WTC11 (cell line): ENCODE results near the gene PCTP. TPM values are rescaled to one million over a fixed set of nuclear protein-coding genes. Genes with fewer than 3 reads are reported as not detected.

Experiments used
- ATAC-seq: fragments of 200-7000 bp; cut with Tn5 transposase; 2 replicates; pipeline ENCODE4 v1.10.0; 2021; ENCODE audit warnings: mild to moderate bottlenecking, moderate library complexity
- CTCF ChIA-PET: fragments of 300-600 bp; sonication (Branson Sonifier 250); formaldehyde crosslinking; loops from one replicate; lab custom pipeline; 2021; ENCODE audit warnings: antibody characterized with exemption; lab: Charles Lee
- POLR2A ChIA-PET: fragments of 350-600 bp; sonication (Branson Sonifier 250); formaldehyde crosslinking; loops from one replicate; lab custom pipeline; 2021; ENCODE audit warnings: antibody characterized with exemption; lab: Charles Lee
- DNase-seq: peaks from one replicate; pipeline ENCODE4 v3.0.0; 2021; ENCODE audit warnings: low spot score
- H3K27ac Mint-ChIP-seq: 2 replicates; pipeline ENCODE4 v1.8.0; 2021; ENCODE audit warnings: mixed read lengths
- H3K27me3 Mint-ChIP-seq: 2 replicates; pipeline ENCODE4 v1.8.0; 2021; ENCODE audit warnings: low read depth, mild to moderate bottlenecking, moderate library complexity, mixed read lengths
- H3K36me3 Mint-ChIP-seq: 2 replicates; pipeline ENCODE4 v1.8.0; 2021; ENCODE audit warnings: mixed read lengths
- H3K4me1 Mint-ChIP-seq: 2 replicates; pipeline ENCODE4 v1.8.0; 2022; ENCODE audit warnings: mixed read lengths
- H3K4me3 Mint-ChIP-seq: 2 replicates; pipeline ENCODE4 v1.8.0; 2021; ENCODE audit warnings: mild to moderate bottlenecking, moderate library complexity, mixed read lengths
- H3K9me3 Mint-ChIP-seq: 2 replicates; pipeline ENCODE4 v1.8.0; 2021; ENCODE audit warnings: mixed read lengths
- AFF4 ChIP-seq: sonication (generic); formaldehyde crosslinking; IDR thresholded peaks from 2 replicates; pipeline ENCODE4 v1.8.1; 2023; ENCODE audit warnings: mild to moderate bottlenecking, missing genetic modification reagents, borderline replicate concordance
- CREM ChIP-seq: sonication (generic); formaldehyde crosslinking; IDR thresholded peaks from 2 replicates; pipeline ENCODE4 v1.8.1; 2022; ENCODE audit warnings: mild to moderate bottlenecking, missing genetic modification reagents, moderate library complexity
- EMX1 ChIP-seq: fragments of 250-450 bp; sonication (Bioruptor Pico); IDR thresholded peaks from 2 replicates; pipeline ENCODE4 v1.8.0; 2021; ENCODE audit warnings: mild to moderate bottlenecking
- ERG ChIP-seq: fragments of 250-450 bp; sonication (Bioruptor Pico); IDR thresholded peaks from 2 replicates; pipeline ENCODE4 v1.8.0; 2021; ENCODE audit warnings: mild to moderate bottlenecking
- ESRRA ChIP-seq: sonication (generic); formaldehyde crosslinking; IDR thresholded peaks from 2 replicates; pipeline ENCODE4 v1.8.1; 2022; ENCODE audit warnings: mild to moderate bottlenecking, missing genetic modification reagents, borderline replicate concordance
- ETV6 ChIP-seq: sonication (generic); formaldehyde crosslinking; IDR thresholded peaks from 2 replicates; pipeline ENCODE4 v1.8.1; 2022; ENCODE audit warnings: mild to moderate bottlenecking, missing genetic modification reagents
- FOXJ3 ChIP-seq: sonication (generic); formaldehyde crosslinking; IDR thresholded peaks from 2 replicates; pipeline ENCODE4 v1.9.0; 2021; ENCODE audit warnings: missing genetic modification reagents, mild to moderate bottlenecking, borderline replicate concordance
- NFE2L1 ChIP-seq: sonication (generic); formaldehyde crosslinking; IDR thresholded peaks from 2 replicates; pipeline ENCODE4 v1.8.1; 2023; ENCODE audit warnings: missing genetic modification reagents
- SOX15 ChIP-seq: fragments of 250-450 bp; sonication (Bioruptor Pico); IDR thresholded peaks from 2 replicates; pipeline ENCODE4 v1.9.0; 2021; ENCODE audit warnings: mild to moderate bottlenecking
- SP1 ChIP-seq: sonication (generic); formaldehyde crosslinking; conservative IDR thresholded peaks from 2 replicates; pipeline ENCODE4 v1.8.1; 2022; ENCODE audit warnings: missing genetic modification reagents
- TEAD1 ChIP-seq: sonication (generic); formaldehyde crosslinking; IDR thresholded peaks from 2 replicates; pipeline ENCODE4 v1.8.0; 2022; ENCODE audit warnings: mild to moderate bottlenecking, missing genetic modification reagents
- ZNF121 ChIP-seq: sonication (generic); formaldehyde crosslinking; IDR thresholded peaks from 2 replicates; pipeline ENCODE4 v1.8.0; 2023; ENCODE audit warnings: missing genetic modification reagents
- ZNF219 ChIP-seq: sonication (generic); formaldehyde crosslinking; IDR thresholded peaks from 2 replicates; pipeline ENCODE4 v1.8.0; 2023; ENCODE audit warnings: missing genetic modification reagents, mild to moderate bottlenecking, borderline replicate concordance
- ZNF317 ChIP-seq: sonication (generic); formaldehyde crosslinking; IDR thresholded peaks from 2 replicates; pipeline ENCODE4 v1.8.1; 2023; ENCODE audit warnings: low read depth, mild to moderate bottlenecking, moderate library complexity, missing genetic modification reagents, borderline replicate concordance
- ZNF396 ChIP-seq: fragments of 250-450 bp; sonication (Bioruptor Pico); IDR thresholded peaks from 2 replicates; pipeline ENCODE4 v1.8.0; 2021; ENCODE audit warnings: mild to moderate bottlenecking, moderate library complexity, borderline replicate concordance
- ZSCAN18 ChIP-seq: fragments of 250-450 bp; sonication (Bioruptor Pico); IDR thresholded peaks from 2 replicates; pipeline ENCODE4 v2.1.2; 2022; ENCODE audit warnings: mild to moderate bottlenecking, moderate library complexity
- total RNA-seq: library from RNA; stranded (reverse); gene quantifications from 3 replicates; pipeline ENCODE4 v1.2.3, GENCODE V29; 2021

PCTP gene
- total RNA-seq, 1 experiment from 2014 or later, result 10.3 TPM

GRCh38 chr17:55758171-55758570, 7.3 kb downstream of the PCTP start:
- peaks cover 4% of the 10 kb centered on the region; the same call in 1 of the 2 replicates for H3K4me1 Mint-ChIP-seq
- no peak for TF ChIP-seq FOXJ3
- TF ChIP-seq ZSCAN18, result no peak
- no peak for TF ChIP-seq ZNF219 (CRISPR knock-in tag)
- TF ChIP-seq ESRRA (CRISPR knock-in tag), result no peak
- no peak for TF ChIP-seq TEAD1
- TF ChIP-seq ETV6 (CRISPR knock-in tag), result no peak
- TF ChIP-seq, all 79 proteins: peak for 0
- Mint-ChIP-seq H3K9me3 (no peaks in the 10 kb centered on the region), H3K27ac (no peak overlapping the region), H3K4me3 (no peak overlapping the region), H3K36me3 (no peaks in the 10 kb centered on the region), H3K27me3 (no peaks in the 10 kb centered on the region)
- ChIA-PET CTCF (no interaction called here), POLR2A (no interaction called here)
- DNase-seq, result no peak
- no peak for ATAC-seq

GRCh38 chr17:55760643-55761355, 9.9 kb downstream of the PCTP start:
- POLR2A ChIA-PET, result no interaction called here
- no peak for ATAC-seq
- no peak for TF ChIP-seq ZNF396 (CRISPR knock-in tag)
- no peak for TF ChIP-seq NFE2L1 (CRISPR knock-in tag)
- TF ChIP-seq ZNF317, result no peak
- TF ChIP-seq EMX1 (CRISPR knock-in tag), result no peak
- TF ChIP-seq ERG (CRISPR knock-in tag), result no peak
- no peak for TF ChIP-seq SOX15 (CRISPR knock-in tag)
- TF ChIP-seq, all 79 proteins: peak for 0
- Mint-ChIP-seq H3K36me3 (no peaks in the 10 kb centered on the region), H3K27ac (no peak overlapping the region), H3K27me3 (no peaks in the 10 kb centered on the region), H3K4me3 (no peak overlapping the region), H3K9me3 (no peaks in the 10 kb centered on the region), H3K4me1 (peaks cover 4% of the 10 kb centered on the region; the same call in 1 of the 2 replicates)
- DNase-seq, result no peak
- CTCF ChIA-PET, result interaction anchor here (1.2 to 2.1 kb wide), 2 partner anchors 10 to 18 kb away, joined by 3 to 5 read pairs; partner anchors contain the start of gene PCTP

- no peak for DNase-seq
- no peak for ATAC-seq
- Mint-ChIP-seq H3K9me3 (no peaks in the 10 kb centered on the region), H3K4me3 (no peak overlapping the region), H3K4me1 (peaks cover 4% of the 10 kb centered on the region; the same call in 1 of the 2 replicates), H3K36me3 (no peaks in the 10 kb centered on the region), H3K27me3 (no peaks in the 10 kb centered on the region), H3K27ac (no peak overlapping the region)
- ChIA-PET CTCF (interaction anchor here (0.7 to 2.1 kb wide), 2 partner anchors 9 to 11 kb away, joined by 3 to 5 read pairs; partner anchors contain the start of gene PCTP), POLR2A (no interaction called here)
- TF ChIP-seq CREM (CRISPR knock-in tag), result no peak
- no peak for TF ChIP-seq ZNF121
- no peak for TF ChIP-seq ETV6 (CRISPR knock-in tag)
- no peak for TF ChIP-seq SP1
- no peak for TF ChIP-seq AFF4 (CRISPR knock-in tag)
Measured at GRCh38 chr17:55762086-55762858, 11.4 kb downstream of the PCTP start.
